Heart right ventricle (tissue), 16 donors: ENCODE measurements around the gene RBM4. TPM values are rescaled to one million over a fixed set of nuclear protein-coding genes. Genes with fewer than 3 reads are reported as not detected.

Experiments
- ATAC-seq, 8 donors: fragments of 200-7000 bp; cut with Tn5 transposase; one replicate each; pipeline ENCODE4 v1.9.1; 2020; ENCODE audit warnings: mild to moderate bottlenecking in 8 of 8, moderate library complexity in 8 of 8, moderate number of reproducible peaks in 1 of 8
- DNase-seq, 2 donors: peaks; one replicate each; pipeline ENCODE4 v3.0.0-alpha.2; 2020
- H3K27ac ChIP-seq, 10 donors: fragments of 200-600 bp; sonication (generic) in 2 of 10; one replicate each; pipeline versions ENCODE4 v1.5.0 to v1.8.0; 2020 to 2022; ENCODE audit warnings: mild to moderate bottlenecking in 3 of 10
- H3K27me3 ChIP-seq, 7 donors: fragments of 200-600 bp; one replicate each; pipeline ENCODE4 v1.8.0; 2021 to 2022; ENCODE audit warnings: mild to moderate bottlenecking in 2 of 7
- H3K36me3 ChIP-seq, 9 donors: fragments of 200-600 bp; sonication (generic) in 1 of 9; one replicate each; pipeline versions ENCODE4 v1.5.0 to v1.8.0; 2020 to 2022; ENCODE audit warnings: mild to moderate bottlenecking in 2 of 9
- H3K4me1 ChIP-seq, 9 donors: fragments of 200-600 bp; sonication (generic) in 1 of 9; one replicate each; pipeline versions ENCODE4 v1.5.0 to v1.8.0; 2020 to 2022; ENCODE audit warnings: mild to moderate bottlenecking in 4 of 9
- H3K4me3 ChIP-seq, 10 donors: fragments of 200-600 bp; sonication (generic) in 2 of 10; one replicate each; pipeline versions ENCODE4 v1.5.0 to v1.8.0; 2020 to 2022; ENCODE audit warnings: mild to moderate bottlenecking in 7 of 10, moderate library complexity in 2 of 10
- H3K9me3 ChIP-seq, 11 donors: fragments of 200-600 bp in 10 of 11; sonication (generic) in 2 of 11; one replicate each; pipeline versions ENCODE4 v1.5.0 to v1.8.0; 2013 to 2022; ENCODE audit warnings: mild to moderate bottlenecking in 2 of 11, control low read depth in 1 of 11, moderate library complexity in 1 of 11
- WGBS, 2 donors: extraction: QIAGEN DNeasy Blood & Tissue Kit; methylation state at CpG; one replicate each; pipeline ENCODE4 v1.1.7; 2013; ENCODE audit warnings: inconsistent platforms in 1 of 2; 5-methylcytosine and 5-hydroxymethylcytosine counted together
- intact Hi-C, 10 donors: fragments of 100-400 bp; cut with DNase I; formaldehyde crosslinking; loops; one replicate each; pipeline versions ENCODE4 v1.11.1 to v1.14.2; 2022
- polyA plus RNA-seq, 2 donors: library from polyadenylated mRNA; stranded (reverse); fragments of 200-250 nt; gene quantifications; one replicate each; pipeline ENCODE4 v1.2.3, GENCODE V29; 2013
- total RNA-seq, 10 donors: library from RNA; stranded (reverse); fragmentation: NEBNext Ultra II Directional in 3 of 10; extraction: Animal tissue kit (Norgen Biotek cat#: 25700) in 3 of 10; gene quantifications; one replicate each; pipeline versions ENCODE4 v1.2.1 to v1.2.4, GENCODE V29; 2021 to 2023
- TF ChIP-seq, protein P1 (sequence below), 9 donors: fragments of 200-600 bp; sonication (generic) in 2 of 9; IDR thresholded peaks; one replicate each; pipeline versions ENCODE4 v1.5.0 to v1.8.0; 2021 to 2022; ENCODE audit warnings: antibody characterized with exemption in 9 of 9, mild to moderate bottlenecking in 5 of 9, moderate library complexity in 1 of 9
- donor health status: Arrhythmogenic right ventricular cardiomyopathy.
- donor health status: ischemic (EF 13 %, LVEDD 7.1; RV severe dilation, severe dysfunction).
- donor health status: healthy with polysubstance abuse.
- donor health status: DM: no; HTN: yes; CAD: no.
- donor health status: DM: no; HTN: no; CAD: no.
- donor health status: ischemic (EF 25% LVEDD 6.9; RV normal size, moderate dysfunction).
- donor health status: ischemic (EF 25% LVEDD 5.7; RV mildly dilated, moderate dysfunction).
- donor health status: healthy.
- donor health status: DM: yes; HTN: yes; CAD: no.
- donor health status: Ischemic cardiomyopathy.
- donor health status: ischemic (EF 35%, LVEDD 5.7; RV mildly dilated, moderate dysfunction).
- donor health status: nonischemic (EF 11% LVEDD 7.7; RV severe dilation, severe dysfunction).
- donor health status: DM: yes; HTN: yes; CAD: no.
- donor health status: PGD.
- donor health status: ischemic (EF 29% LVEDD 5.4; RV normal size, mild dysfunction).
- donor health status: nonischemic (EF 23%, LVEDD 6.1; RV moderate dilation, normal function).

RBM4 gene
- total and polyA plus RNA-seq, 12 donors, result 37.9 to 77.0 (median 55.3) TPM

GRCh38 chr11:66612458-66612857 lies 26.0 kb upstream of the RBM4 start:
- TF ChIP-seq, protein P1, sequence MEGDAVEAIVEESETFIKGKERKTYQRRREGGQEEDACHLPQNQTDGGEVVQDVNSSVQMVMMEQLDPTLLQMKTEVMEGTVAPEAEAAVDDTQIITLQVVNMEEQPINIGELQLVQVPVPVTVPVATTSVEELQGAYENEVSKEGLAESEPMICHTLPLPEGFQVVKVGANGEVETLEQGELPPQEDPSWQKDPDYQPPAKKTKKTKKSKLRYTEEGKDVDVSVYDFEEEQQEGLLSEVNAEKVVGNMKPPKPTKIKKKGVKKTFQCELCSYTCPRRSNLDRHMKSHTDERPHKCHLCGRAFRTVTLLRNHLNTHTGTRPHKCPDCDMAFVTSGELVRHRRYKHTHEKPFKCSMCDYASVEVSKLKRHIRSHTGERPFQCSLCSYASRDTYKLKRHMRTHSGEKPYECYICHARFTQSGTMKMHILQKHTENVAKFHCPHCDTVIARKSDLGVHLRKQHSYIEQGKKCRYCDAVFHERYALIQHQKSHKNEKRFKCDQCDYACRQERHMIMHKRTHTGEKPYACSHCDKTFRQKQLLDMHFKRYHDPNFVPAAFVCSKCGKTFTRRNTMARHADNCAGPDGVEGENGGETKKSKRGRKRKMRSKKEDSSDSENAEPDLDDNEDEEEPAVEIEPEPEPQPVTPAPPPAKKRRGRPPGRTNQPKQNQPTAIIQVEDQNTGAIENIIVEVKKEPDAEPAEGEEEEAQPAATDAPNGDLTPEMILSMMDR (IDR thresholded peaks at IDR 0.05), result no peak
- Histone ChIP-seq H3K4me3 (no peak overlapping the region), H3K9me3 (no peaks in the 10 kb centered on the region), H3K27me3 (no peaks in the 10 kb centered on the region), H3K36me3 (no peaks in the 10 kb centered on the region), H3K4me1 (peaks cover 2 to 21% (median 12%) of the 10 kb centered on the region in 9 donors), H3K27ac (no peak overlapping the region)
- intact Hi-C loops, result no loop called here
- 95 to 100% methylated on average over 1 of the region's 1 CpG for WGBS, 2 donors
- ATAC-seq (no peak), DNase-seq (no peak)

GRCh38 chr11:66614073-66614472 lies 24.4 kb upstream of the RBM4 start:
- Histone ChIP-seq H3K4me3 (no peak overlapping the region), H3K9me3 (no peaks in the 10 kb centered on the region), H3K27ac (no peak overlapping the region), H3K27me3 (no peaks in the 10 kb centered on the region), H3K4me1 (peaks cover 7 to 29% (median 22%) of the 10 kb centered on the region in 9 donors), H3K36me3 (peaks cover 0 to 5% (median 0%) of the 10 kb centered on the region in 9 donors)
- WGBS, 2 donors, result 73 to 82% methylated on average over 13 of the region's 13 CpGs
- no peak for DNase-seq
- TF ChIP-seq, protein P1 (IDR thresholded peaks at IDR 0.05), result no peak
- no peak for ATAC-seq
- intact Hi-C loops, result no loop called here

- peaks cover 7 to 54% (median 46%) of the 10 kb centered on the region in 9 donors for H3K4me1 ChIP-seq
- peak within 1 kb of the TSS; percentile 56 to 94 (median 82) for H3K4me3 ChIP-seq
- TF ChIP-seq, protein P1 (IDR thresholded peaks at IDR 0.05), result no peak
- DNase-seq, result peak; percentile 99
- no peaks in the 10 kb centered on the region for H3K27me3 ChIP-seq
- whole genome bisulfite sequencing, 2 donors, result 0% methylated on average over 82 to 90 of the region's 90 CpGs
- intact Hi-C loops, result loop anchor here in 2 of 10 donors (1.0 to 5.0 kb wide), 3 partner anchors 22 to 61 kb away; partner anchors contain the start of genes RBM4 (in 2 of the 2) and RBM4B (in 2 of the 2)
- H3K36me3 ChIP-seq, result peaks cover 0 to 26% (median 0%) of the 10 kb centered on the region in 9 donors
- H3K27ac ChIP-seq, result peak within 1 kb of the TSS; percentile 79 to 96 (median 94)
- no peaks in the 10 kb centered on the region for H3K9me3 ChIP-seq
- peak; percentile 94 to 98 (median 97) for ATAC-seq
These were observed 21.9 kb upstream of the RBM4 start, which contains the start of gene RBM14 for GRCh38 chr11:66616379-66617154. RBM14 (plus strand) TSS chr11:66616630; CDS start chr11:66616721, 91 bp downstream.

- peaks cover 10 to 61% (median 53%) of the 10 kb centered on the region in 9 donors for H3K4me1 ChIP-seq
- WGBS, 2 donors, result 1% methylated on average over 38 of the region's 38 CpGs
These were observed 21.2 kb upstream of the RBM4 start for GRCh38 chr11:66617155-66617834.

More at GRCh38 chr11:66617155-66617834, 21.2 kb upstream of the RBM4 start:
- Histone ChIP-seq H3K27ac (peak overlapping the region; percentile 69 to 96 (median 94)), H3K4me3 (peak overlapping the region; percentile 56 to 94 (median 82)), H3K27me3 (no peaks in the 10 kb centered on the region), H3K36me3 (peaks cover 0 to 34% (median 0%) of the 10 kb centered on the region in 9 donors), H3K9me3 (no peaks in the 10 kb centered on the region)
- ATAC-seq (peak; percentile 5 to 65 (median 48)), DNase-seq (peak; percentile 76 to 80)
- TF ChIP-seq, protein P1 (IDR thresholded peaks at IDR 0.05), result no peak
- intact Hi-C loops, result loop anchor here in 2 of 10 donors (2.0 to 5.0 kb wide), 2 partner anchors 22 to 60 kb away; partner anchors contain the start of genes RBM4 (in 2 of the 2) and RBM4B (in 1 of the 2)
